AG04450 (cell line): ENCODE measurements around the gene TXNRD2. TPM values are rescaled to one million over a fixed set of nuclear protein-coding genes. Genes with fewer than 3 reads are reported as not detected.

ENCODE experiments used
- CTCF ChIA-PET: fragments of 300-600, 350-600 bp; formaldehyde crosslinking; extraction: SDS; loops from one replicate; lab custom pipeline; 2022; ENCODE audit warnings: antibody characterized with exemption, inconsistent platforms; lab: Charles Lee
- POLR2A ChIA-PET: fragments of 350-600 bp; formaldehyde crosslinking; extraction: SDS; loops from one replicate; lab custom pipeline; 2021; ENCODE audit warnings: antibody characterized with exemption, inconsistent platforms; lab: Yijun Ruan, JAX
- DNase-seq: peaks from one replicate; pipeline ENCODE4 v3.0.0-alpha.2; 2011; ENCODE audit warnings: low read depth, low spot score
- H3K27ac ChIP-seq: one replicate; pipeline ENCODE4 v1.5.1; 2012; ENCODE audit warnings: low read depth, low read length, control low read depth
- H3K27me3 ChIP-seq: one replicate; pipeline ENCODE4 v1.6.0; 2012; ENCODE audit warnings: low read length; ENCODE audit not compliant: control insufficient read depth, insufficient read depth
- H3K4me3 ChIP-seq: 2 replicates; pipeline ENCODE4 v1.5.1; 2011; ENCODE audit warnings: mild to moderate bottlenecking, low read depth, low read length, control low read depth
- H3K9me3 ChIP-seq: 2 replicates; pipeline ENCODE4 v1.5.1; 2012; ENCODE audit warnings: low read length; ENCODE audit not compliant: control insufficient read depth, insufficient read depth
- CTCF ChIP-seq: IDR thresholded peaks from 2 replicates; pipeline ENCODE4 v1.5.1; 2011; ENCODE audit warnings: low read depth, low read length, control low read depth, inconsistent platforms
- polyA plus RNA-seq: library from polyadenylated mRNA; depleted of rRNA; stranded (reverse); fragments of >200 nt; gene quantifications from 2 replicates; pipeline ENCODE4 v1.2.3, GENCODE V29; 2011

The TXNRD2 gene
- polyA plus RNA-seq, 1 experiment: 13.3 TPM

GRCh38 chr22:19972652-19973550 lies 31.3 kb upstream of the TXNRD2 start:
- Histone ChIP-seq H3K27me3 (no peaks in the 10 kb centered on the region), H3K4me3 (no peak overlapping the region), H3K27ac (no peak overlapping the region), H3K9me3 (no peaks in the 10 kb centered on the region; the same call in 1 of the 2 replicates)
- POLR2A ChIA-PET: interaction anchor here (1.2 kb wide), 1 partner anchor 14 kb away, joined by 3 read pairs; no protein-coding TSS in a partner anchor
- no peak for DNase-seq
- CTCF ChIA-PET: interaction anchor here (0.7 to 4.4 kb wide), 3 partner anchors 40 to 67 kb away, joined by 5 to 68 read pairs (median 8); no protein-coding TSS in a partner anchor
- no peak for TF ChIP-seq CTCF

- TF ChIP-seq CTCF: no peak
- Histone ChIP-seq H3K9me3 (no peaks in the 10 kb centered on the region; the same call in 1 of the 2 replicates), H3K4me3 (no peak overlapping the region), H3K27me3 (no peaks in the 10 kb centered on the region), H3K27ac (no peak overlapping the region)
- ChIA-PET POLR2A (no interaction called here), CTCF (interaction anchor here (0.7 to 4.4 kb wide), 2 partner anchors 41 to 68 kb away, joined by 5 to 68 read pairs; no protein-coding TSS in a partner anchor)
- DNase-seq: no peak
Measured at GRCh38 chr22:19972251-19972650, 30.6 kb upstream of the TXNRD2 start.

GRCh38 chr22:19971276-19972124 lies 29.9 kb upstream of the TXNRD2 start:
- Histone ChIP-seq H3K4me3 (no peak overlapping the region), H3K27ac (no peak overlapping the region), H3K9me3 (no peaks in the 10 kb centered on the region; the same call in 1 of the 2 replicates), H3K27me3 (no peaks in the 10 kb centered on the region)
- DNase-seq: no peak
- ChIA-PET CTCF (interaction anchor here (0.7 to 4.4 kb wide), 5 partner anchors 13 to 69 kb away, joined by 5 to 68 read pairs (median 7); partner anchors contain the start of gene TANGO2), POLR2A (interaction anchor here (0.5 to 1.8 kb wide), 2 partner anchors 42 to 131 kb away, joined by 5 to 10 read pairs; no protein-coding TSS in a partner anchor)
- no peak for TF ChIP-seq CTCF

DNA sequence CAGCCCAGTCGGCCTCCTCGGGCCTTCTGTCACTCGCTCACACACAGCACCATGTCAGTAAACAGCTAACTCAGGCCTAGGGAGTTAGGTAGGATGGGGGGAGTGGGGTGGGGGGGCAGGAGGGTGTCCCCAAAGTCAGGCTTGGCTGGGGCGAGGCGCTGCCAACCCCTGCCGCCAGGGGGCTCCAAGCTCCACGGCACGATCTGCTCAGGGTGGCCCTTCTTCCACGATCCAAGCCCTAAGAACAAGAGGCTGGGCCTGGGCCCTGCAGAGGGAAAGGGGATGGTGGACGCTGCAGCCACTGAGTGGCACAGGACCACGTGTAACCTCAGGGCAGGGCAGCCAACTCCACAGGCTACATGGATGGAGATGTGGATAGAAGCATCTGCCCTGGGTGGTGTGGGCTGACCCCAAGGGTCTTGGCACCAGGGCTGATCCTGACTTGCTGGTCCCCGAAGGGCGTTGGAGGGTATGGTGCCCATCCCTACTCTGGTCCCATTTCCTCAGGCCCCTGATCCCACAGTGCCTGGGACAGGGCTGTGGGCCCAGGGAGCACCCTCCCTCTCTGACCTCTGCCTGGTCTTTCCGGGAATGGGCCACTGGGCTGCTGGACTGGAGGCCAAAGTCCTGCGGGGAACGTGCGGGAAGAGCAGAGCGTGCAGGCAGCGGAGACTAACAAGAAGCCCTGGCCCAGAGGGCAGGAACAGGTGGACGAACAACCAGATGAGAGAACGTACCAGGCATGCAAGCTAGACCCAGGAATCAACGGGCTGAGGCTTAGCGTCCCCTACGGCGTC lies 29.1 kb upstream of the TXNRD2 start:
- Histone ChIP-seq H3K27ac (no peak overlapping the region), H3K9me3 (no peaks in the 10 kb centered on the region; the same call in 1 of the 2 replicates), H3K27me3 (no peaks in the 10 kb centered on the region), H3K4me3 (no peak overlapping the region)
- ChIA-PET POLR2A (interaction anchor here (0.5 to 1.8 kb wide), 3 partner anchors 12 to 130 kb away, joined by 4 to 10 read pairs (median 5); no protein-coding TSS in a partner anchor), CTCF (interaction anchor here (0.7 to 4.4 kb wide), 10 partner anchors 13 to 241 kb away, joined by 3 to 68 read pairs (median 6); partner anchors contain the start of gene TANGO2)
- peak; percentile 90 for TF ChIP-seq CTCF
- no peak for DNase-seq
